Esophagus muscularis mucosa (tissue), 4 donors: ENCODE results near the gene ISY1. TPM values are rescaled to one million over a fixed set of nuclear protein-coding genes. Genes with fewer than 3 reads are reported as not detected.
"Not testable (repeated sequence)": the region's sequence is repeated elsewhere in the genome, so short reads cannot be mapped to it uniquely, and the experiment has no call there.

Experiments used
- DNase-seq: peaks from one replicate; pipeline ENCODE4 v3.0.0-alpha.2; 2017; ENCODE audit errors: extremely low spot score
- H3K27ac ChIP-seq, 4 donors: fragments of 200-600 bp; sonication (generic); replicated peaks in 1 of 4; 1 replicate in 3 of 4; 2 replicates in 1 of 4; pipeline ENCODE4 v1.5.1; 2016 to 2019; ENCODE audit warnings: mild to moderate bottlenecking in 1 of 4
- H3K27me3 ChIP-seq, 4 donors: fragments of 200-600 bp; sonication (generic); one replicate each; pipeline versions ENCODE4 v1.5.1 to v1.6.0; 2016 to 2019
- H3K36me3 ChIP-seq, 4 donors: fragments of 200-600 bp; sonication (generic); one replicate each; pipeline ENCODE4 v1.5.1; 2016 to 2019
- H3K4me1 ChIP-seq, 4 donors: fragments of 200-600 bp; sonication (generic); one replicate each; pipeline ENCODE4 v1.5.1; 2016 to 2019
- H3K4me3 ChIP-seq, 4 donors: fragments of 200-600 bp; sonication (generic); 1 replicate in 2 of 4; 2 replicates in 2 of 4; pipeline ENCODE4 v1.5.1; 2016 to 2019; ENCODE audit warnings: mild to moderate bottlenecking in 4 of 4, moderate library complexity in 1 of 4
- H3K9me3 ChIP-seq, 4 donors: fragments of 200-600 bp; sonication (generic); 1 replicate in 3 of 4; 2 replicates in 1 of 4; pipeline ENCODE4 v1.5.1; 2016 to 2019
- EP300 ChIP-seq: sonication (generic); formaldehyde crosslinking; IDR thresholded peaks from one replicate; pipeline ENCODE4 v1.6.1; 2017; ENCODE audit warnings: antibody characterized with exemption
- POLR2A ChIP-seq: fragments of 450-650 bp; IDR thresholded peaks from one replicate; pipeline ENCODE4 v1.6.1; 2017; ENCODE audit warnings: antibody characterized with exemption, moderate library complexity, mild to moderate bottlenecking, low read depth
- POLR2AphosphoS5 ChIP-seq, 2 donors: sonication (generic); formaldehyde crosslinking; IDR thresholded peaks; one replicate each; pipeline ENCODE4 v1.6.1; 2017; ENCODE audit warnings: antibody characterized with exemption in 2 of 2
- WGBS: methylation state at CpG from one replicate; pipeline ENCODE4 v1.1.5; 2018; 5-methylcytosine and 5-hydroxymethylcytosine counted together
- intact Hi-C: fragments of 100-400 bp; cut with DNase I; formaldehyde crosslinking; loops from one replicate; pipeline ENCODE4 v1.15.1; 2023
- total RNA-seq, 4 donors: library from RNA; depleted of rRNA; stranded (reverse); fragments of >200 nt; gene quantifications; one replicate each; pipeline versions ENCODE4 v1.1.0 to v1.2.1, GENCODE V29; 2016
- TF ChIP-seq, protein P1 (sequence below), 3 experiments: fragments of 200-600 bp in 2 of 3; fragments of 450-650 bp in 1 of 3; sonication (generic) in 2 of 3; IDR thresholded peaks; one replicate each; pipeline ENCODE4 v1.5.1; 2017 to 2019; ENCODE audit warnings: antibody characterized with exemption in 3 of 3, mild to moderate bottlenecking in 2 of 3, moderate library complexity in 1 of 3

ISY1 gene
- total RNA-seq, 4 donors from 2014 or later: 15.4 to 26.7 (median 18.4) TPM

GRCh38 chr3:129199366-129199765, 38.5 kb upstream of the ISY1 start:
- H3K36me3 ChIP-seq: no peaks in the 10 kb centered on the region
- no peaks in the 10 kb centered on the region for H3K9me3 ChIP-seq
- no peak for TF ChIP-seq POLR2A
- TF ChIP-seq EP300: no peak
- no peak for TF ChIP-seq POLR2AphosphoS5 (IDR thresholded peaks at IDR 0.05)
- TF ChIP-seq, protein P1, sequence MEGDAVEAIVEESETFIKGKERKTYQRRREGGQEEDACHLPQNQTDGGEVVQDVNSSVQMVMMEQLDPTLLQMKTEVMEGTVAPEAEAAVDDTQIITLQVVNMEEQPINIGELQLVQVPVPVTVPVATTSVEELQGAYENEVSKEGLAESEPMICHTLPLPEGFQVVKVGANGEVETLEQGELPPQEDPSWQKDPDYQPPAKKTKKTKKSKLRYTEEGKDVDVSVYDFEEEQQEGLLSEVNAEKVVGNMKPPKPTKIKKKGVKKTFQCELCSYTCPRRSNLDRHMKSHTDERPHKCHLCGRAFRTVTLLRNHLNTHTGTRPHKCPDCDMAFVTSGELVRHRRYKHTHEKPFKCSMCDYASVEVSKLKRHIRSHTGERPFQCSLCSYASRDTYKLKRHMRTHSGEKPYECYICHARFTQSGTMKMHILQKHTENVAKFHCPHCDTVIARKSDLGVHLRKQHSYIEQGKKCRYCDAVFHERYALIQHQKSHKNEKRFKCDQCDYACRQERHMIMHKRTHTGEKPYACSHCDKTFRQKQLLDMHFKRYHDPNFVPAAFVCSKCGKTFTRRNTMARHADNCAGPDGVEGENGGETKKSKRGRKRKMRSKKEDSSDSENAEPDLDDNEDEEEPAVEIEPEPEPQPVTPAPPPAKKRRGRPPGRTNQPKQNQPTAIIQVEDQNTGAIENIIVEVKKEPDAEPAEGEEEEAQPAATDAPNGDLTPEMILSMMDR (IDR thresholded peaks at IDR 0.05): no peak
- peaks cover 28 to 32% (median 31%) of the 10 kb centered on the region in 4 donors for H3K4me1 ChIP-seq
- no peak overlapping the region for H3K27ac ChIP-seq
- 93% methylated on average over 8 of the region's 8 CpGs for WGBS
- no peak overlapping the region for H3K4me3 ChIP-seq
- intact Hi-C loops: no loop called here
- no peaks in the 10 kb centered on the region for H3K27me3 ChIP-seq
- no peak for DNase-seq

- intact Hi-C loops: no loop called here
- DNase-seq: no peak
- 94% methylated on average over 1 of the region's 1 CpG for WGBS
- TF ChIP-seq POLR2A (no peak), EP300 (no peak), POLR2AphosphoS5 (IDR thresholded peaks at IDR 0.05) (no peak)
- TF ChIP-seq, protein P1 (IDR thresholded peaks at IDR 0.05): no peak
- no peak overlapping the region for H3K4me3 ChIP-seq
- H3K4me1 ChIP-seq: peaks cover 28 to 32% (median 31%) of the 10 kb centered on the region in 4 donors
- no peaks in the 10 kb centered on the region for H3K9me3 ChIP-seq
- no peaks in the 10 kb centered on the region for H3K36me3 ChIP-seq
- H3K27me3 ChIP-seq: no peaks in the 10 kb centered on the region
- peak overlapping the region; percentile 76 to 86 (median 76) for H3K27ac ChIP-seq
Measured at GRCh38 chr3:129197321-129197720, 36.5 kb upstream of the ISY1 start.

GRCh38 chr3:129196601-129197000, 35.7 kb upstream of the ISY1 start:
- WGBS: 74% methylated on average over 3 of the region's 3 CpGs
- intact Hi-C loops: no loop called here
- H3K27ac ChIP-seq: peak overlapping the region; percentile 76 to 86 (median 76)

GRCh38 chr3:129195731-129196256, 34.9 kb upstream of the ISY1 start:
- peak overlapping the region; percentile 76 to 86 (median 76) for H3K27ac ChIP-seq
- H3K36me3 ChIP-seq: no peaks in the 10 kb centered on the region
- H3K4me1 ChIP-seq: peaks cover 28 to 32% (median 31%) of the 10 kb centered on the region in 4 donors
- no peaks in the 10 kb centered on the region for H3K9me3 ChIP-seq
- peak overlapping the region; percentile 12 to 33 (median 20) for H3K4me3 ChIP-seq
- intact Hi-C loops: no loop called here
- no peaks in the 10 kb centered on the region for H3K27me3 ChIP-seq
- no peak for DNase-seq
- WGBS: 32% methylated on average over 6 of the region's 6 CpGs
- TF ChIP-seq POLR2AphosphoS5 (IDR thresholded peaks at IDR 0.05) (peak; percentile 64 to 76), POLR2A (no peak)
- TF ChIP-seq, protein P1 (IDR thresholded peaks at IDR 0.05): no peak

More at GRCh38 chr3:129196601-129197000, 35.7 kb upstream of the ISY1 start:
- Histone ChIP-seq H3K9me3 (no peaks in the 10 kb centered on the region), H3K36me3 (no peaks in the 10 kb centered on the region), H3K4me1 (peaks cover 28 to 32% (median 31%) of the 10 kb centered on the region in 4 donors), H3K4me3 (no peak overlapping the region), H3K27me3 (no peaks in the 10 kb centered on the region)
- no peak for DNase-seq
- TF ChIP-seq POLR2AphosphoS5 (IDR thresholded peaks at IDR 0.05) (no peak), EP300 (no peak), POLR2A (no peak)
- TF ChIP-seq, protein P1 (IDR thresholded peaks at IDR 0.05): no peak

DNA sequence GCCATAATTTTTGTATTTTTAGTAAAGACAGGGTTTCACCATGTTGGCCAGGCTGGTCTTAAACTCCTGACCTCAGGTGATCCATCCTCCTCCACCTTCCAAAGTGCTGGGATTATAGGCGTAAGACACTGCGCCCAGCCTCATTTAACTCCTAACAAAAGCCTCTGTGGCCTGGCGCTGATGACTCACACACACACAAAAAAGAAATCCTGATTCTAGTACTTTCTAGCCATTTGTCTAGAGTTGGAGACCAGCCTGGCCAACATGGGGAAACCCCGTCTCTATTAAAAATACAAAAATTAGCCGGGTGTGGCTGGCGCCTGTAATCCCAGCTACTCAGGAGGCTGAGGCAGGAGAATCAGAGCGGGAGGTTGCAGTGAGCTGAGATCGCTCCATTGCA, 28.9 kb upstream of the ISY1 start:
- H3K27me3 ChIP-seq, H3K9me3 ChIP-seq, intact Hi-C loops, H3K4me3 ChIP-seq, H3K36me3 ChIP-seq, H3K27ac ChIP-seq, DNase-seq: not testable (repeated sequence)
- WGBS: 90% methylated on average over 8 of the region's 8 CpGs
- H3K4me1 ChIP-seq: peaks cover 9 to 16% (median 12%) of the 10 kb centered on the region in 4 donors
